ENCODE measurements around the gene PRDM15. TPM values are rescaled to one million over a fixed set of nuclear protein-coding genes. Genes with fewer than 3 reads are reported as not detected.

The PRDM15 gene
- total and polyA plus RNA-seq, 2 experiments from 2014 or later: 3.0 to 10.6 TPM

GRCh38 chr21:41878831-41879189 is 334 bp downstream of the PRDM15 start:
- Histone ChIP-seq H3K79me2 (replicated peaks; ENCODE audit: insufficient read depth) (peaks cover 32% of the 10 kb centered on the region), H3F3A (replicated peaks; ENCODE audit: low read depth) (no peaks in the 10 kb centered on the region), H3K27me3 (ENCODE audit: insufficient read depth) (no peaks in the 10 kb centered on the region), H3K4me2 (no peak overlapping the region; the same call in 1 of the 2 replicates), H3K9me2 (ENCODE audit: insufficient read depth) (no peaks in the 10 kb centered on the region), H2AFZ (no peak overlapping the region), H3K4me3 (peak overlapping the region; percentile 90), H4K20me1 (replicated peaks; ENCODE audit: insufficient read depth) (peaks cover 5% of the 10 kb centered on the region), H3K36me3 (ENCODE audit: insufficient read depth) (no peaks in the 10 kb centered on the region), H3K27ac (ENCODE audit: low read depth) (no peak overlapping the region), H3K4me1 (ENCODE audit: insufficient read depth) (peaks cover 7% of the 10 kb centered on the region)
- H3K36me3 Mint-ChIP-seq (ENCODE audit: low read depth): peaks cover 3% of the 10 kb centered on the region; the same call in 1 of the 3 replicates
- peaks cover 5% of the 10 kb centered on the region for H3K27me3 Mint-ChIP-seq (ENCODE audit: insufficient read depth, low read depth, poor library complexity)
- peak overlapping the region; percentile 58; the same call in 2 of the 3 replicates for H3K4me3 Mint-ChIP-seq
- DNase-seq (ENCODE audit: low spot score): peak; percentile 89
- ATAC-seq: peak; percentile 24
- H3K4me1 Mint-ChIP-seq: peaks cover 19% of the 10 kb centered on the region
- H3K27ac Mint-ChIP-seq: no peak overlapping the region
- TF ChIP-seq REST (IDR thresholded peaks at IDR 0.05; ENCODE audit: unreplicated experiment): no peak
- no peak for TF ChIP-seq EZH2 (IDR thresholded peaks at IDR 0.05; ENCODE audit: low read depth, unreplicated experiment)
- no peak for TF ChIP-seq ZNF331 (CRISPR knock-in tag; IDR thresholded peaks at IDR 0.05; ENCODE audit: low read depth)
- TF ChIP-seq JUNB (IDR thresholded peaks at IDR 0.05; ENCODE audit: unreplicated experiment): no peak
- no peak for TF ChIP-seq POLR2AphosphoS5 (IDR thresholded peaks at IDR 0.05; ENCODE audit: low read depth)
- no peaks in the 10 kb centered on the region for H3K9me3 Mint-ChIP-seq

DNA sequence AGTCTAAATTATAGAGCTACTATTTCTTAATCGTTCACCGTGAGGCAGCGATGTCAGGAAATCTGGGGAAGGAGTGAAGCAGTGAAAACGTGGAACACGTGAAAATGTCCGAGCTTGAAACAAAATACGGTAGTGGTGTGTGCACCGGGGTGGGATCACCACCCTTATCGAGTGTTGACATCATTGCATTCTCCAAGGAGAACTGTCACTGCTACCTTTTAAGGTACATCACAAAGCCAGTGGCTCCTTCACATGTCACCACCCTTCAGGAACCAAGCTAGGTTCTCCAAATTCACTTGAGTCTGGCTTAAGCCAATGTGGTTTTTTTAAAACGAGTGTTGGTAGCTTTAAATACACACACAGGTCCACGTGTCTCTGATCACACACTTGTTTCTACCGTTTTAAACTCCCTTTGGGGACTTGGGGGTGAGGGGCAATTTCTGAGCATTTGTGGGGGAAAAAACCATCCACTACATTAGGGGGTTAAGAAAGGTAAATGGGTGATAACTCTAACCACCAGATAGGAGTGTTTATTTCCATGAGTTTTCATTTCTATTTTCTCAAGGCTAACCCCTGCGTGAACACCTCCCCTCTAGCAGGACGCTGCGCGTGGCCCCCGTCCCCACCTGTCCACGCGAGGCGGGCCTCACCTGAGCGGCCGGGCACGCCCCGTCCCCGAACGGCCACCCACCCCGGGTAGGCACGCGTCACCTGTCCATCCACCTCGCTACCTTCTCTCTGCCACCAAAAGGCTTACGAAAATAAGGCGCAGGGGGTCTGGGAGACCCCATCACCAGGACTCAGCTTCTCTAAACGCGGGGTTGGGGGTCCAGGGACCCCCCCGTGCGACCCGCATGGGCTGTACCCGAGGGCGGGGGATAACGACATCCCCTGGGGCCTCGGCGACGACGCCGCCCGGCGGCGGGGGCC is 978 bp downstream of the PRDM15 start:
- H3F3A ChIP-seq (replicated peaks; ENCODE audit: low read depth): no peaks in the 10 kb centered on the region
- peak overlapping the region; percentile 95 for H3K4me2 ChIP-seq
- Mint-ChIP-seq H3K27me3 (ENCODE audit: insufficient read depth, low read depth, poor library complexity) (peaks cover 1% of the 10 kb centered on the region), H3K4me1 (peaks cover 19% of the 10 kb centered on the region), H3K9me3 (no peaks in the 10 kb centered on the region), H3K27ac (no peak overlapping the region), H3K4me3 (peak overlapping the region; percentile 80), H3K36me3 (ENCODE audit: low read depth) (peaks cover 3% of the 10 kb centered on the region; the same call in 1 of the 3 replicates)
- H3K27ac ChIP-seq (ENCODE audit: low read depth): no peak overlapping the region
- H3K79me2 ChIP-seq (replicated peaks; ENCODE audit: insufficient read depth): peaks cover 39% of the 10 kb centered on the region
- no peaks in the 10 kb centered on the region for H3K36me3 ChIP-seq (ENCODE audit: insufficient read depth)
- H2AFZ ChIP-seq: peak overlapping the region; percentile 85
- peak; percentile 21 for DNase-seq (ENCODE audit: low spot score)
- H3K4me3 ChIP-seq: peak overlapping the region; percentile 90
- H4K20me1 ChIP-seq (replicated peaks; ENCODE audit: insufficient read depth): peaks cover 5% of the 10 kb centered on the region
- peaks cover 7% of the 10 kb centered on the region for H3K4me1 ChIP-seq (ENCODE audit: insufficient read depth)
- no peaks in the 10 kb centered on the region for H3K9me2 ChIP-seq (ENCODE audit: insufficient read depth)
- peak; percentile 19; the same call in 2 of the 3 replicates for ATAC-seq
- H3K27me3 ChIP-seq (ENCODE audit: insufficient read depth): no peaks in the 10 kb centered on the region
- no peak for TF ChIP-seq STAT1 (IDR thresholded peaks at IDR 0.05; ENCODE audit: unreplicated experiment)
- TF ChIP-seq NANOG (IDR thresholded peaks at IDR 0.05; ENCODE audit: borderline replicate concordance): no peak
- TF ChIP-seq JUNB (IDR thresholded peaks at IDR 0.05; ENCODE audit: unreplicated experiment): no peak
- TF ChIP-seq, protein P1, sequence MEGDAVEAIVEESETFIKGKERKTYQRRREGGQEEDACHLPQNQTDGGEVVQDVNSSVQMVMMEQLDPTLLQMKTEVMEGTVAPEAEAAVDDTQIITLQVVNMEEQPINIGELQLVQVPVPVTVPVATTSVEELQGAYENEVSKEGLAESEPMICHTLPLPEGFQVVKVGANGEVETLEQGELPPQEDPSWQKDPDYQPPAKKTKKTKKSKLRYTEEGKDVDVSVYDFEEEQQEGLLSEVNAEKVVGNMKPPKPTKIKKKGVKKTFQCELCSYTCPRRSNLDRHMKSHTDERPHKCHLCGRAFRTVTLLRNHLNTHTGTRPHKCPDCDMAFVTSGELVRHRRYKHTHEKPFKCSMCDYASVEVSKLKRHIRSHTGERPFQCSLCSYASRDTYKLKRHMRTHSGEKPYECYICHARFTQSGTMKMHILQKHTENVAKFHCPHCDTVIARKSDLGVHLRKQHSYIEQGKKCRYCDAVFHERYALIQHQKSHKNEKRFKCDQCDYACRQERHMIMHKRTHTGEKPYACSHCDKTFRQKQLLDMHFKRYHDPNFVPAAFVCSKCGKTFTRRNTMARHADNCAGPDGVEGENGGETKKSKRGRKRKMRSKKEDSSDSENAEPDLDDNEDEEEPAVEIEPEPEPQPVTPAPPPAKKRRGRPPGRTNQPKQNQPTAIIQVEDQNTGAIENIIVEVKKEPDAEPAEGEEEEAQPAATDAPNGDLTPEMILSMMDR (conservative IDR thresholded peaks at IDR 0.05; ENCODE audit: low read depth in 2 of 2): no peak
- TF ChIP-seq POLR2AphosphoS5 (IDR thresholded peaks at IDR 0.05; ENCODE audit: low read depth): no peak
- no peak for TF ChIP-seq ZNF114 (CRISPR knock-in tag; IDR thresholded peaks at IDR 0.05)
- TF ChIP-seq ETS1 (IDR thresholded peaks at IDR 0.05): no peak
- TF ChIP-seq REST (IDR thresholded peaks at IDR 0.05; ENCODE audit: unreplicated experiment): no peak

Data from GM23338 (cell line).